Fibroblast of villous mesenchyme (primary cell): ENCODE measurements around the gene DPEP1. TPM values are rescaled to one million over a fixed set of nuclear protein-coding genes. Genes with fewer than 3 reads are reported as not detected.

ENCODE experiments used
- DNase-seq: peaks from one replicate; pipeline ENCODE4 v3.0.0-alpha.2; 2010; ENCODE audit warnings: low read depth
- H3K4me3 ChIP-seq: 2 replicates; pipeline ENCODE4 v1.5.1; 2011; ENCODE audit warnings: low read depth, mild to moderate bottlenecking, low read length
- total RNA-seq: library from RNA; depleted of rRNA; stranded (reverse); fragments of >200 nt; gene quantifications from 2 replicates; pipeline ENCODE4 v1.2.3, GENCODE V29; 2012
- TF ChIP-seq, protein P1 (sequence below): IDR thresholded peaks from 2 replicates; pipeline ENCODE4 v1.5.1; 2012; ENCODE audit warnings: low read depth, mild to moderate bottlenecking, low read length; ENCODE audit not compliant: insufficient read depth

Gene DPEP1
- total RNA-seq, 1 donor = not detected

DNA sequence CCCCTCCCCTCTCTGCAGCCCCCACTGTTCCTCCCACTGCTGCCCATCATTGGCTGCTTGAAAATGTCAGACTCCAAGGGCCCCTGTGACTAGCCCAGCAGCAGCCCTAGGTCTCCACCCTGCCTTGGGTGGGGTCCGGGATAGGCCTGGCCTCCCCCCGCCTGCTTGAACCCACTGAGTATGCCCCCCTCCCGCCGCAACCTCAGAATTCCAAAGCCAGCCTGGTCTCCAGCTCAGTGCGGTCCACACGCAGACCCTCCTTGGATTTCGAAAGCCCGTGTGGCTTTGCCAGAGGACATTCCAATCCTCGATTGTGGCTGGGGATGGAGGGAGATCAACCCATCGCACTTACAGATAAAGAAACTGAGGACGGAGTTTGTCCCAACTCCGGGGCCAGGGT lies 6.4 kb downstream of the DPEP1 start:
- TF ChIP-seq, protein P1, sequence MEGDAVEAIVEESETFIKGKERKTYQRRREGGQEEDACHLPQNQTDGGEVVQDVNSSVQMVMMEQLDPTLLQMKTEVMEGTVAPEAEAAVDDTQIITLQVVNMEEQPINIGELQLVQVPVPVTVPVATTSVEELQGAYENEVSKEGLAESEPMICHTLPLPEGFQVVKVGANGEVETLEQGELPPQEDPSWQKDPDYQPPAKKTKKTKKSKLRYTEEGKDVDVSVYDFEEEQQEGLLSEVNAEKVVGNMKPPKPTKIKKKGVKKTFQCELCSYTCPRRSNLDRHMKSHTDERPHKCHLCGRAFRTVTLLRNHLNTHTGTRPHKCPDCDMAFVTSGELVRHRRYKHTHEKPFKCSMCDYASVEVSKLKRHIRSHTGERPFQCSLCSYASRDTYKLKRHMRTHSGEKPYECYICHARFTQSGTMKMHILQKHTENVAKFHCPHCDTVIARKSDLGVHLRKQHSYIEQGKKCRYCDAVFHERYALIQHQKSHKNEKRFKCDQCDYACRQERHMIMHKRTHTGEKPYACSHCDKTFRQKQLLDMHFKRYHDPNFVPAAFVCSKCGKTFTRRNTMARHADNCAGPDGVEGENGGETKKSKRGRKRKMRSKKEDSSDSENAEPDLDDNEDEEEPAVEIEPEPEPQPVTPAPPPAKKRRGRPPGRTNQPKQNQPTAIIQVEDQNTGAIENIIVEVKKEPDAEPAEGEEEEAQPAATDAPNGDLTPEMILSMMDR = no peak
- no peak overlapping the region for H3K4me3 ChIP-seq
- peak; percentile 65 for DNase-seq

DNA sequence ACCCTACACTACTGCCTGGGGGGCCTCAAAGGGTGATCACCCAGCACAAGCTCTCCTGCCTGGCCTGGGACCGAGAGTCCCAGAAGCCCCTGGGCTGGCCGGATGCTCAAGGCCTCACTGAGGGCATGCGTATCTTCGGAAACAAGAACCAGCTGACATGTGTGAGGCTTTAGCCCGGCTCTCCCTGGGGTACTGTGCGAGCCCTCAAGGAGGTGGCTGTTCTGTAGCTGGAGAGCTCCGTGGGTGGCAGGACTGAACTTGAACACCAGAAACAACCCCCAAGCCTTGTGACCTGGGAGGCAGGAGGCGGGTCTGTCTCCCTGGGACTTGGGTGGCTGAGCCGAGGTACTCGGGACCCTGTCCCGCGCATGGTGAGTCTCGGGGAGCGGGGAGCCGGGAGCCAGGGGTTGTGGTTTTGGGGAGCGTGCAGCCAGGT lies 7.0 kb downstream of the DPEP1 start:
- DNase-seq = no peak
- TF ChIP-seq, protein P1 = no peak
- no peak overlapping the region for H3K4me3 ChIP-seq

DNA sequence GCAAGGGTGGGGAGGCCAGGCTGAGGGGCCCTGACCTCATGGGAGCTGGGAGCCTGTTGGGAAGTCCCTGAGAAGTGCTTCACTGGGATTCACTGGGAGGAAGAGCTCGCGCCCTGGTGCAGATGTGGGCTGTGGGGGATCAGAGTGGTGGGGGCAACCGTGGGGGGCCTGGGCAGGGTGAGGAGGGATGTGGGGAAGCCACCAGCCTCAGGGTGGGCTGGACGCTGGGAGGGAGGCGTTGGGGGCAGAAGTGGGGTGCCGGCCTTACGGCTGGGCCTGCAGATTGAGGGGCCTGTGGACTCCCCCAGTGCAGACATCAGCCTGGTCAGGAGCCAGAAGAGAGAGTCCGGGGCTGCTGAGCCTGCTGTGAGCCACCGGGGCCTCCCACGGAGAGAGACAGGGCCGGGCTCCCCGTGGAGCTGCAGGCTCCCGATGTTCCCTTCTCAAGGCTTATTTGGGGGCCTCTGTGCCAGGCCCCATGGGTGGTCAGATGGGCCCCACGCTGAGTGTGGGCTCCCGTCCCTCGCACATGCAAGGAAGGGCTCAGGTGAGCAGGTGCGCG lies 7.8 kb downstream of the DPEP1 start:
- H3K4me3 ChIP-seq = no peak overlapping the region
- DNase-seq = no peak
- TF ChIP-seq, protein P1 = no peak

DNA sequence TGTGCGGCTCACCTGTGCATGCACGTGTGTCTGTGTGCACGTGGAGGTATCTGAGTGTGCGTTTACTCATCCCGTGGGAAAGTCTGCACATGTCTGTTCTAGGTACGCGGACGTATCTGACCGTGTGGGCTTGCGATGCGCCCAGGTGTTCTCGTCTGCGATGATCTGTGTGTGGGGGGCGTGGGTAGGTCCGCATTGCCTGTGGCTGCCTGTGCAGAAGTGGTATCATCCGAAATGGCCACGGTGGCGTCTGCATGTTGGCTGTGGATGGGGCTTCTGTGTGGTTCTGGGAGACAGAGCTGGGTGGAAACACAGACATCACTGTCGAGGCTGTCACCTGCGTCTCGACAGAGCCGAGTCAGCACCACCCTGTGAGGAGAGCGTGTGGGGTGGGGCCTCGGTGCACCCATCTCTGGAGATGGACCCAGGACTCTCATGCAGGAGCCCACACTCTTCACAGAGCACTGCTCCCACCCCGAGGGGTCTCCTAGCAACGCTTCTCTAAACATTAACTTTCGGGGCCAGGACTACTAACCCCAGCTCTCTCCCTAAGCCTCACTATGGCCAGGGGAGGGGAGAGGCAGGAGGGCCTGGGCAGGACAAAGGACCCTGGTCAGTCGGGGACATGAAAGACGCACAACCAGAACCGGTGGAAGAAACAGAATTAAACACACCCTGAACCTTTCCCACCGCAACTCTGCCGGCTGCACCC lies 8.4 kb downstream of the DPEP1 start:
- TF ChIP-seq, protein P1 = no peak
- H3K4me3 ChIP-seq = no peak overlapping the region
- DNase-seq = no peak

DNA sequence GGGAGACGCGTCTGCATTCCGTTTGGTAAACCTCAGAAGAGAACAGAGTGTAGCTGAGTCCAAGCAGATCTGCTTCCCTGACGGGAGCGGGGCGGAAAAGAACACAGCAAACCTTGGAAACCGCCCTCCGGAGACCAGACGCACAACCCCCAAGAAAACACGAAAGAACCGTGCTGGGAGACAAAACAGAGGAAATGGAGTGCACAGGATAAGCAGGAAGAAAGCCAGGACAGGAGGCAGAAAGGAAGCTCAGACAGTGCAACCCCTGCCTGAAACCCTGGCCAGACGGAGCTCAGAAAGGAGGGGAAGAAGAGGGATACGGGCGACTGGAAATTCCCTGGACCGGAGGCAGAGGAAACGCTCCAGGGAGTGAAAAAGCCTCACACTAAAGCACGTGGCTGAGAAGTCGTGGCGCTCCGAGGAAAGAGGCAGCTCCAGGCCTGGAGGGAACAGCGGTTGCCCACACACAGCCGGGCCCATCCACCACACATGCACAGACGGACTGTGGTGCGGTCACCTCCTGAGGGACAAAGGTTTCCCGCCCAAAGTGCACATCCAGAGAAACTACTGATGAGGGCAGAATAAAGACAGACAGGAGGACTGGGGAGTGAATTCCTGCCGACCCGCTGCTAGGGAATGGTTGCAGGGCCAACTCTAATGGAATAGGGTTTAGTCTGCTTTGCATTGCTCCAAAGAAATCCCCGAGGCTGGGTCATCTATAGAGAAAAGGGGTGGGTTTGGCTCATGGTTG lies 10.2 kb downstream of the DPEP1 start:
- DNase-seq = no peak
- TF ChIP-seq, protein P1 = no peak
- H3K4me3 ChIP-seq = no peak overlapping the region

DNA sequence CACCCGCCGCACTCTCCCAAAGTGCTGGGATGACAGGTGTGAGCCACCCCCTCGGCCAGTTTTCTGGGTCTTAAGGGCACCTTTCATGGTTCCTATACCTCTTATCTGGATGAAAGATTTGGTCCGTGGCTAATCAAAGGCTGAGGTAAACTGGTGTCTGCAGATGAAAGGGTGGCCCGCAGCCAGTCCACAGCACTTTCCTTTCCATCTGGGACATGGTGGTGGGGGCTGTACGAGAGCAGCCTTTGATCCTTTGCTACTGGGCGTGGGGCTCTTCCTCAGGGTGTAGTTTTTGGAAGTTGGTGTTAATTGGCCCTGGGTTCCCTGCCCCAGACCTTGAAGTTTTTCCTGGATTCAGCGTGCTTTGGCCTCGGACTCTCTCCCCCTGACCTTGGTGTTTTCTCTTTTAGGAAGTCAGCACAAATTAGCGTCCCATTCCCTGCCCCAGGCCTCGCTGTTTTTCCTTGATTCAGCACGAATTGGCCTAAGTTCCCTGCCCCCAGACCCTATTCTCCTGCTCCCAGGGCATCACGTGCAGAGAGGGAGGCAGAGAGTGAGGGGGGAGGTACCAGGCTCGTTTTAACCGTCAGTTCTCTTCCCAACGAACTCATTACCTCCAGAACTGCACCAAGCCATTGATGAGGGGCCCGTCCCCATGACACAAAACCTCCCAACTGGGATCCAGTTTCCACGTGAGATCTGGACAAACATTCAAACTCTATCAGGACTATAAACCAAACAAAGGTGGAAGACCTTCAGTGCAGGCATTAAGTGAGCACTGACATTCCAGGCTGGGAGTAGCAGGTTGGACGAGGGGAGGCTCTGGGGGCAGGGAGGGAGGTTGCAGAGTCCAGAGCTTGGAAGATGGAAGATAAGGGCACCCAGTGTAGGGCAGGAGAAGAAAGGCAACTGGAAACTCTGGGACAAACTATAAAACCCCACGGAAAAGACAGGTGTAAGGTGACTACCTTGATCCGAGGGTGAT lies 11.6 kb downstream of the DPEP1 start:
- no peak overlapping the region for H3K4me3 ChIP-seq
- TF ChIP-seq, protein P1 = no peak
- DNase-seq = no peak
